Endodermal cell (in vitro differentiated cells): ENCODE data around the gene HHATL. TPM values are rescaled to one million over a fixed set of nuclear protein-coding genes. Genes with fewer than 3 reads are reported as not detected.

Experiments
- DNase-seq: peaks from one replicate; pipeline ENCODE4 v3.0.0-alpha.2; 2017
- H3K27ac ChIP-seq: 2 replicates; pipeline ENCODE4 v1.5.1; 2013; ENCODE audit warnings: mild to moderate bottlenecking, low read depth, low read length, moderate library complexity
- H3K27me3 ChIP-seq: 2 replicates; pipeline ENCODE4 v1.6.1; 2013; ENCODE audit warnings: mild to moderate bottlenecking, low read length, moderate library complexity; ENCODE audit not compliant: insufficient read depth, control insufficient read depth, poor library complexity, severe bottlenecking
- H3K36me3 ChIP-seq: 2 replicates; pipeline ENCODE4 v1.7.0; 2013; ENCODE audit warnings: mild to moderate bottlenecking, low read length, moderate library complexity; ENCODE audit not compliant: control insufficient read depth, insufficient read depth
- H3K4me1 ChIP-seq: one replicate; pipeline ENCODE4 v1.7.0; 2013; ENCODE audit warnings: low read length; ENCODE audit not compliant: control insufficient read depth, insufficient read depth
- H3K4me3 ChIP-seq: 2 replicates; pipeline ENCODE4 v1.5.1; 2013; ENCODE audit warnings: mild to moderate bottlenecking, low read length, moderate library complexity
- H3K9ac ChIP-seq: 2 replicates; pipeline ENCODE4 v1.6.1; 2013; ENCODE audit warnings: mild to moderate bottlenecking, low read length, moderate library complexity; ENCODE audit not compliant: poor library complexity, severe bottlenecking; ENCODE audit errors: extremely low read depth
- H3K9me3 ChIP-seq: 2 replicates; pipeline ENCODE4 v1.6.1; 2013; ENCODE audit warnings: mild to moderate bottlenecking, low read length, moderate library complexity; ENCODE audit not compliant: control insufficient read depth
- H3K27ac Mint-ChIP-seq: 2 replicates; pipeline ENCODE4 v1.8.0; 2020; ENCODE audit warnings: mixed read lengths
- H3K27me3 Mint-ChIP-seq: 2 replicates; pipeline ENCODE4 v1.8.0; 2021; ENCODE audit warnings: mild to moderate bottlenecking, mixed read lengths; ENCODE audit not compliant: insufficient read depth
- H3K36me3 Mint-ChIP-seq: 2 replicates; pipeline ENCODE4 v1.8.0; 2020; ENCODE audit warnings: low read depth, mixed read lengths
- H3K4me1 Mint-ChIP-seq: 2 replicates; pipeline ENCODE4 v1.8.0; 2020; ENCODE audit warnings: mixed read lengths
- H3K4me3 Mint-ChIP-seq: 2 replicates; pipeline ENCODE4 v1.8.0; 2020; ENCODE audit warnings: mild to moderate bottlenecking, moderate library complexity, mixed read lengths
- H3K9me3 Mint-ChIP-seq: 2 replicates; pipeline ENCODE4 v1.8.0; 2020; ENCODE audit warnings: mild to moderate bottlenecking, mixed read lengths
- WGBS, 2 experiments: methylation state at CpG; one replicate each; pipeline versions ENCODE4 v1.1.5 to v1.1.7; 2013; ENCODE audit warnings: missing lambda C conversion rate in 2 of 2, mixed read lengths in 1 of 2; ENCODE audit not compliant: insufficient coverage in 1 of 2, insufficient read length in 1 of 2; 5-methylcytosine and 5-hydroxymethylcytosine counted together
- total RNA-seq, 2 donors: library from RNA; stranded (reverse); fragmentation: NEBNext Ultra II Directional in 1 of 2; extraction: Animal tissue kit (Norgen Biotek cat#: 25700) in 1 of 2; gene quantifications; 2 replicates in 1 of 2; 3 replicates in 1 of 2; pipeline ENCODE4 v1.2.1, GENCODE V29; 2021
- TF ChIP-seq, protein P1 (sequence below): fragments of 200-600 bp; sonication (generic); conservative IDR thresholded peaks from 2 replicates; pipeline ENCODE4 v1.5.0; 2021; ENCODE audit warnings: antibody characterized with exemption, mild to moderate bottlenecking

The HHATL gene
- total RNA-seq, 2 donors from 2014 or later, result not detected

DNA sequence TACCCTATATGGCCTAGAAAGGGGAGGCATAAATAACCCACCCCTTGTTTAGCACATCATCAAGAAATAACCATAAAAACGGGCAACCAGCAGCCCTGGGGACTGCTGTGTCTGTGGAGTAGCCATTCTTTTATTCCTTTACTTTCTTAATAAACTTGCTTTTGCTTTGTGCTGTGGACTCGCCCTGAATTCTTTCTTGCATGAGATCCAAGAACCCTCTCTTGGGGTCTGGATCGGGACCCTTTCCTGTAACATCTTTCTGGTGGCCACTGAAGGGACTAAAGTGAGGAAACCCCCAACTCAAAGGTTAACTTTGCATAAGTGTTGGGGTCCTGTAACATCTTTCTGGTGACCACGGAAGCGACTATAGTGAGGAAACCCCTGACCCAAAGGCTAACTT, 15.7 kb upstream of the HHATL start:
- Mint-ChIP-seq H3K27ac (no peak overlapping the region), H3K4me3 (no peak overlapping the region), H3K36me3 (no peaks in the 10 kb centered on the region), H3K4me1 (peaks cover 8% of the 10 kb centered on the region), H3K9me3 (peaks cover 5% of the 10 kb centered on the region), H3K27me3 (no peaks in the 10 kb centered on the region)
- Histone ChIP-seq H3K9ac (no peak overlapping the region), H3K9me3 (peaks cover 14% of the 10 kb centered on the region), H3K27ac (no peak overlapping the region), H3K4me3 (no peak overlapping the region), H3K27me3 (no peaks in the 10 kb centered on the region), H3K36me3 (no peaks in the 10 kb centered on the region), H3K4me1 (no peaks in the 10 kb centered on the region)
- DNase-seq, result no peak
- 80 to 88% methylated on average over 2 to 5 of the region's 5 CpGs for WGBS, 2 experiments
- TF ChIP-seq, protein P1, sequence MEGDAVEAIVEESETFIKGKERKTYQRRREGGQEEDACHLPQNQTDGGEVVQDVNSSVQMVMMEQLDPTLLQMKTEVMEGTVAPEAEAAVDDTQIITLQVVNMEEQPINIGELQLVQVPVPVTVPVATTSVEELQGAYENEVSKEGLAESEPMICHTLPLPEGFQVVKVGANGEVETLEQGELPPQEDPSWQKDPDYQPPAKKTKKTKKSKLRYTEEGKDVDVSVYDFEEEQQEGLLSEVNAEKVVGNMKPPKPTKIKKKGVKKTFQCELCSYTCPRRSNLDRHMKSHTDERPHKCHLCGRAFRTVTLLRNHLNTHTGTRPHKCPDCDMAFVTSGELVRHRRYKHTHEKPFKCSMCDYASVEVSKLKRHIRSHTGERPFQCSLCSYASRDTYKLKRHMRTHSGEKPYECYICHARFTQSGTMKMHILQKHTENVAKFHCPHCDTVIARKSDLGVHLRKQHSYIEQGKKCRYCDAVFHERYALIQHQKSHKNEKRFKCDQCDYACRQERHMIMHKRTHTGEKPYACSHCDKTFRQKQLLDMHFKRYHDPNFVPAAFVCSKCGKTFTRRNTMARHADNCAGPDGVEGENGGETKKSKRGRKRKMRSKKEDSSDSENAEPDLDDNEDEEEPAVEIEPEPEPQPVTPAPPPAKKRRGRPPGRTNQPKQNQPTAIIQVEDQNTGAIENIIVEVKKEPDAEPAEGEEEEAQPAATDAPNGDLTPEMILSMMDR, result no peak

DNA sequence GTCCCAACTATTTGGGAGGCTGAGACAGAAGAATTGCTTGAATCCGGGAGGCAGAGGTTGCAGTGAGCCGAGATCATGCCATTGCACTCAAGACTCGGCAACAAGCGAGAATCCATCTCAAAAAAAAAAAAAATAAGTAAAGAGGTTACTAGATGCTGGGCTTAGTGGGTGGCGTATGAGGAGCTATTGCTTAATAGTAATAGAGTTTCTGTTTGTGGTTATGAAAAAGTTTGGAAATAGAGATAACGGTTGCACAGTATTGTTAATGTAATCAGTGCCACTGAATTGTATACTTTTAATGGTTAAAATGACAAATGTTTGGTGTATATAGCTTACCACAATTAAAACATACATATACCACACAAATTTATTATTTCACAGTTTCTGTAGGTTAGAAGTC, 14.7 kb upstream of the HHATL start:
- Mint-ChIP-seq H3K27me3 (no peaks in the 10 kb centered on the region), H3K4me3 (no peak overlapping the region), H3K27ac (no peak overlapping the region), H3K36me3 (no peaks in the 10 kb centered on the region), H3K4me1 (peaks cover 8% of the 10 kb centered on the region), H3K9me3 (peaks cover 5% of the 10 kb centered on the region)
- no peak for DNase-seq
- H3K9me3 ChIP-seq, result peaks cover 14% of the 10 kb centered on the region
- no peak overlapping the region for H3K27ac ChIP-seq
- no peaks in the 10 kb centered on the region for H3K4me1 ChIP-seq
- no peak overlapping the region for H3K4me3 ChIP-seq
- no peaks in the 10 kb centered on the region for H3K27me3 ChIP-seq
- TF ChIP-seq, protein P1, result no peak
- H3K36me3 ChIP-seq, result no peaks in the 10 kb centered on the region
- 96 to 97% methylated on average over 5 to 6 of the region's 6 CpGs for WGBS, 2 experiments
- H3K9ac ChIP-seq, result no peak overlapping the region

DNA sequence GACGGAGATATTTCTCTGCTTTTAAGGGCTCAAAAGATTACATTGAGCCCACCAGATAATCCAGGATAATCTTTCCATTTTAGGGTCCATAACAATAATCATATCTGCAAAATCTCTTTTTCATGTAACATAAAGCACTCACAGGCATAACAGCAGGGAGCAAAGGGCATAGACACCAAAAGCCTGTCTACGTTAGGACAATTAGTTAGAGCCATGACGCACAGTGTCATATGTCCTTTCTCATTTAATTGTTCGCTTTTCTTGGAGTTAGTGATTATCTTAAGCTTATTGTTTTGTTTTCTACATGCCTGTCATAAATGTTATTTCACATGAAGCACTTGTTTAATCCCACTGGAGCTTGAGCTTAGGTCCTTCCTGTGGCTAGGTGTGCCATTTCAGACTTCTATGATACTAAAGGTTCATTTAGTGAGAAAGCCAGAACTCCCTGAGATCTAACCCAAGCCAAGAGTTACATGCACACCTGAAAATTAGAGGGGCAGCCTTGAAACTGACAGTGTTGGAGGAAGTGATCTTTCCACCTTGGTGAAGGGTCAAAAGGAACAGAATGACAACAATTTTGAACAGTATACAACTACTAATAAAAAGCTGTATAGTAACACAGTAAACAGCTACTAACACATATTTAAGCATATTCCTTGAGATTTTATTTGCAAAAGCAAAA, 11.7 kb upstream of the HHATL start:
- H3K36me3 ChIP-seq, result no peaks in the 10 kb centered on the region
- Mint-ChIP-seq H3K27ac (no peak overlapping the region), H3K27me3 (no peaks in the 10 kb centered on the region), H3K36me3 (no peaks in the 10 kb centered on the region), H3K9me3 (no peaks in the 10 kb centered on the region), H3K4me1 (peaks cover 8% of the 10 kb centered on the region), H3K4me3 (no peak overlapping the region)
- no peak overlapping the region for H3K27ac ChIP-seq
- no peaks in the 10 kb centered on the region for H3K4me1 ChIP-seq
- TF ChIP-seq, protein P1, result no peak
- H3K27me3 ChIP-seq, result no peaks in the 10 kb centered on the region
- H3K9me3 ChIP-seq, result no peaks in the 10 kb centered on the region
- no peak for DNase-seq
- no peak overlapping the region for H3K9ac ChIP-seq
- 85 to 89% methylated on average over 3 to 4 of the region's 4 CpGs for WGBS, 2 experiments
- no peak overlapping the region for H3K4me3 ChIP-seq
